ENCODE results near the gene C9orf43.
"Not testable (repeated sequence)": the region's sequence is repeated elsewhere in the genome, so short reads cannot be mapped to it uniquely, and the experiment has no call there.

Gene C9orf43

GRCh38 chr9:113375057-113376023 lies 35.2 kb upstream of the C9orf43 start:
- H3K27me3 Mint-ChIP-seq, result no peaks in the 10 kb centered on the region
- H3K36me3 Mint-ChIP-seq, result peaks cover 3% of the 10 kb centered on the region
- H3K9me3 Mint-ChIP-seq (ENCODE audit: low read depth), result no peaks in the 10 kb centered on the region
- H3K4me1 Mint-ChIP-seq (ENCODE audit: low read depth), result peaks cover 14% of the 10 kb centered on the region
- peak overlapping the region; percentile 89 for H3K4me3 Mint-ChIP-seq
- peak overlapping the region; percentile 86 for H3K27ac Mint-ChIP-seq

DNA sequence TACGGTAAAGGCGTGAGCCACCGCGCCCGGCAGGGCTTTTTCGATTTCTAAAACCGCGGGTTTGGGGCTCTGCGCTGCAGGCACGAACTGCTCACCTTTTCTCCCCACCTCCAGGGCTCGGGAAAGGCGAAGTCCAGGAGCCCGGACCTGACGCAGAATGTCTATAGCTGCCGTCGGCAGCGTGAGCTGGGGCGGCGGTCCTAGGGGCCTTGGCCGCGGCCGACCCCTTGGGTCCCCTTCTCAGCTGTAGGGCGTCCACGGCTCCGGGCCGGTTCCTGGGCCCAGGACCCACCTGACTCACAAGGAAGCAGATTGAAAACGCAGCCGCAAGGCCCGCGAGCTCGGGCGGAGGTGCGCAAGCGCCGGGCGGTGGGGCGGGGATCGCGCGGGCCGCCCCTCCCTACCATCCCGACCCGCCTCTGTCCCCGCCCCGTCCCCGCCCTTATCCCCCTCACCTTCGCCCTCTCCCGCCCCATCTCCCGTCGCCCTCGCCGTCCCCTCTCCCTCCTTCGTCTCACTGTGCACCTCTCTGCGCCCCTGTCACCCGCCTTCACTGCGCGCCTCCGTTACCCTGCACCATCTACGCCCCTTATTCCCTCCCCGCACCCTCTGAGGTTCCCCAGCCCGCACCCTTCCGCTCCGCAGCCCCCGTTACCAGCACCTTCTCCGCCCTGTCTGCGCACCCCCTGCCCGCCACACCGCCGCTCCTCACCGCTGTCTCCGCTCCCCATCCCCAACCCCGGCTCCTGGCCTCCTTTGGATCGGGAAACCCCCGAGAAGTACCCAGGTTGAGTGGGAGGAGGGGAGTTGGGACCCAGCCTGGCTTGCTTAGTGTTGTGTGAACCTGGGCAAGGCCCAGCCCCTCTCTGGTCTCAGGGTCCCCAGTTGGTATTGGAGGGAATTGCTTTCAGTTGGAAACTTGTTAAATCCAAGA lies 33.6 kb upstream of the C9orf43 start, which contains the start of gene HDHD3:
Gene HDHD3 (minus strand): TSS at position 353 of the 934 bp plus-strand sequence. CDS start 2,632 bp downstream, outside the sequence.
- peak within 1 kb of the TSS; percentile 89 for H3K4me3 Mint-ChIP-seq
- H3K4me1 Mint-ChIP-seq (ENCODE audit: low read depth), result peaks cover 14% of the 10 kb centered on the region
- no peaks in the 10 kb centered on the region for H3K9me3 Mint-ChIP-seq (ENCODE audit: low read depth)
- H3K27me3 Mint-ChIP-seq, result no peaks in the 10 kb centered on the region
- peaks cover 3% of the 10 kb centered on the region for H3K36me3 Mint-ChIP-seq
- peak within 1 kb of the TSS; percentile 86 for H3K27ac Mint-ChIP-seq

DNA sequence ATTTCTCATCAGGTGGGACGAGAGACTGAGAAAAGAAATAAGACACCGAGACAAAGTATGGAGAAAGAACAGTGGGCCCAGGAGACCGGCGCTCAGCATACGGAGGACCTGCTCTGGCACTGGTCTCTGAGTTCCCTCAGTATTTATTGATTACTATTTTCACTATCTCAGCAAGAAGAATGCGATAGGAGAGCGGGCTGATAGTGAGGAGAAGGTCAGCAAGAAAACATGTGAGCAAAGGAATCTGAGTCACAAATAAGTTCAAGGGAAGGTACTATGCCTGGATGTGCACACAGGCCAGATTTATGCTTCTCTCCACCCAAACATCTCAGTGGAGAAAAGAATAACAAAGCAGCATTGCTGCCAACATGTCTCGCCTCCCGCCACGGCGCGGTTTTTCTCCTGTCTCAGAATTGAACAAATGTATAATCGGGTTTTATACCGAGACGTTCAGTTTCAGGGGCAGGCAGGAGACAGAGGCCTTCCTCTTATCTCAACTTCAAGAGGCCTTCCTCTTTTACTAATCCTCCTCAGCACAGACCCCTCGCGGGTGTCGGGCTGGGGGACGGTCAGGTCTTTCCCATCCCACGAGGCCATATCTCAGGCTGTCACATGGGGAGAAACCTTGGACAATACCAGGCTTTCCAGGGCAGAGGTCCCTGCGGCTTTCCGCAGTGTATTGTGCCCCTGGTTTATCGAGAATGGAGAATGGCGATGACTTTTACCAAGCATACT lies 31.3 kb upstream of the C9orf43 start:
- H3K4me3 Mint-ChIP-seq; H3K27ac Mint-ChIP-seq; H3K36me3 Mint-ChIP-seq; H3K27me3 Mint-ChIP-seq; H3K9me3 Mint-ChIP-seq (ENCODE audit: low read depth): not testable (repeated sequence)
- peaks cover 14% of the 10 kb centered on the region for H3K4me1 Mint-ChIP-seq (ENCODE audit: low read depth)

GRCh38 chr9:113379829-113380210 lies 30.7 kb upstream of the C9orf43 start:
- H3K9me3 Mint-ChIP-seq (ENCODE audit: low read depth); H3K36me3 Mint-ChIP-seq; H3K27me3 Mint-ChIP-seq: not testable (repeated sequence)

GRCh38 chr9:113380869-113381378 lies 29.6 kb upstream of the C9orf43 start:
- H3K4me1 Mint-ChIP-seq (ENCODE audit: low read depth), result no peaks in the 10 kb centered on the region
- peaks cover 2% of the 10 kb centered on the region for H3K36me3 Mint-ChIP-seq
- no peak overlapping the region for H3K4me3 Mint-ChIP-seq
- H3K27ac Mint-ChIP-seq, result no peak overlapping the region
- no peaks in the 10 kb centered on the region for H3K9me3 Mint-ChIP-seq (ENCODE audit: low read depth)
- no peaks in the 10 kb centered on the region for H3K27me3 Mint-ChIP-seq

More at GRCh38 chr9:113379829-113380210, 30.7 kb upstream of the C9orf43 start:
- not testable (repeated sequence) for H3K4me3 Mint-ChIP-seq, H3K27ac Mint-ChIP-seq
- H3K4me1 Mint-ChIP-seq (ENCODE audit: low read depth), result peaks cover 10% of the 10 kb centered on the region

DNA sequence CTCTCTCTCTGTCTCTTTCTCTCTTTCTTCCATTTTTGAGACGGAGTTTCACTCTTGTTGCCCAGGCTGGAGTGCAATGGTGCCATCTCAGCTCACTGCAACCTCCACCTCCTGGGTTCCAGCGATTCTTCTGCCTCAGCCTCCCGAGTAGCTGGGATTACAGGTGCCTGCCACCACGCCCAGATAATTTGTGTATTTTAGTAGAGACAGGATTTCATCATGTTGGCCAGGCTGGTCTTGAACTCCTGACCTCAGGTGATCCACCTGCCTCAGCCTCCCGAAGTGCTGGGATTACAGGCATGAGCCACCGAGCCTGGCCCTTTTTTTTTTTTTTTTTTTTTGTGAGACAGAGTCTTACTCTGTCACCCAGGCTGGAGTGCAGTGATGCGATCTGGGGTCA lies 29.1 kb upstream of the C9orf43 start:
- not testable (repeated sequence) for H3K27me3 Mint-ChIP-seq; H3K4me1 Mint-ChIP-seq (ENCODE audit: low read depth); H3K36me3 Mint-ChIP-seq; H3K9me3 Mint-ChIP-seq (ENCODE audit: low read depth); H3K4me3 Mint-ChIP-seq; H3K27ac Mint-ChIP-seq

- Mint-ChIP-seq H3K36me3 (peaks cover 4% of the 10 kb centered on the region), H3K27me3 (no peaks in the 10 kb centered on the region), H3K9me3 (ENCODE audit: low read depth) (no peaks in the 10 kb centered on the region), H3K4me1 (ENCODE audit: low read depth) (no peaks in the 10 kb centered on the region), H3K27ac (no peak overlapping the region), H3K4me3 (no peak overlapping the region)
These were observed 28.6 kb upstream of the C9orf43 start for GRCh38 chr9:113381909-113382411.

DNA sequence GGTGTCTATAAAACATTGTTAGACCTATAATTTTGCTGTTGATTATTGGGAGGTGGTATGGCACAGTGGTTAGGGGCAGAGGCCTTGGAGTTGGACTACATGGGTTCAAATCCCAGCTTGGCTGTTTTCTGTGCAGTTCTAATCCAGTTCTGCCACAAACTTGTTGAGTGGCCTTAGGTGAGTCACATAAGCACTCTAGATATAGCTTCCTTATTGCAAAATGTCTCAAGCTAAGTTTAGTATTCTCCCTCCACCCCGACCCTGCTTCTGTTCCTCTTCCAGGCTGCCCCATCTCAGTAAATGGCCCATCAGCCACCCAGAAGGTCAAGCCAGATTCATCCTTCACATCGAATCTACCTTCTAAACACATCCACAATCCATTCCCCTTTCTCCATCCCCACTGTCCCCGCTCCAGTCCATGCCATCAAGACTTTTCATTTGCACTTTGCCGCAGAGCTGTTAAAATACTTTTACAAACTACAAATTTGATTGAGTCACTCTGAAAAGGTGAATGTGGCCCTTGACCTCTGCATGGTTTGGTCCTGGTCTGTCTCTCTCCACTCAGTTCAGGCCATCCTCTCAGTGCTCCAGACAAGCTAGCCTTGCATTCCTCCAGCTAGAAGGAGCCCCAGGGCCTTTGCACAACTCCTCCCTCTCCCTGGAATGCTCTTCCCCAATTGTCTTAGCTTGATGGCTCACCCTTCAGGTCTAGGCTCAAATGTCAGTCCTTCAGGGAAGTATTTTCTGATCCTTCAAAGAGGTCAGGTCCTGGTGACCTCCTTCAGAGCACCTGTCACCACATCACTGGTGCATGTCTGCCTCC lies 23.8 kb upstream of the C9orf43 start:
- no peaks in the 10 kb centered on the region for H3K9me3 Mint-ChIP-seq (ENCODE audit: low read depth)
- no peaks in the 10 kb centered on the region for H3K4me1 Mint-ChIP-seq (ENCODE audit: low read depth)
- H3K36me3 Mint-ChIP-seq, result peaks cover 8% of the 10 kb centered on the region
- H3K27ac Mint-ChIP-seq, result no peak overlapping the region
- no peaks in the 10 kb centered on the region for H3K27me3 Mint-ChIP-seq
- no peak overlapping the region for H3K4me3 Mint-ChIP-seq

DNA sequence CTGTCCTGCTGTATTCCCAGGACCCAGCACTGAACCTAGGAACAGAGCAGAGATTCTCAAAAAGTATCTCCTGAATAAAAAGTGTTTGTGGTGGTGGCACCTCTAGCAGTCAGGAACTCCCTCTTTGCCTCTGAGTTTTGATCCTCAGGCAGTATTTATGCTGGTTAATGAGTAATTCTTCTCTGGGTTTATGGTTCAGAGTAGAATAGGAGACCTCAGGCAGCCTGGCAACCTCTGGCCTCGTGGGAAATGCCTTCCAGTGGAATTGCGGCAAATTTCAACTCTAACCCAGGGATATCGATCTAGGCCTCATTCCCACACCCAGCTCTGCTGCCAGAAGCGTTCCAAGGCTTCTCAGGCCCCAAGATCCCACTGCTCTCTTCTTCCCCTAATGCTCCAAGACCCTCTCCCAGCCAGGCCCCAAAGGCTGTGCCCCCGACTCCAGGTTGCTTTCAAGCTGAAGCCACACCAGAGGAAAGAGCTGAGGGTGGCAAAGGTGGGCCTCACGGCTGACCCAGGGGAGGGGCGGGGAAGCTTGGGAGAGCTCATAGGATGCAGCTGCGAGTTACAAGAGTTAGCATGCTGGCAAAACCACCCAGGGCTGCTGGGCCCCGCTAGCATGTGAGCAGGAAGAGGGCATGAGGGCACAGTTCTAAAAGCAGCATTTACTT lies 22.9 kb upstream of the C9orf43 start:
- H3K9me3 Mint-ChIP-seq (ENCODE audit: low read depth), result no peaks in the 10 kb centered on the region
- H3K27me3 Mint-ChIP-seq, result no peaks in the 10 kb centered on the region
- H3K36me3 Mint-ChIP-seq, result peaks cover 8% of the 10 kb centered on the region
- H3K4me1 Mint-ChIP-seq (ENCODE audit: low read depth), result no peaks in the 10 kb centered on the region
- H3K27ac Mint-ChIP-seq, result peak overlapping the region; percentile 13
- no peak overlapping the region for H3K4me3 Mint-ChIP-seq

- peaks cover 8% of the 10 kb centered on the region for H3K36me3 Mint-ChIP-seq
- no peaks in the 10 kb centered on the region for H3K4me1 Mint-ChIP-seq (ENCODE audit: low read depth)
- no peak overlapping the region for H3K27ac Mint-ChIP-seq
These were observed 21.7 kb upstream of the C9orf43 start for GRCh38 chr9:113388833-113389232.

GRCh38 chr9:113389451-113389850 lies 21.1 kb upstream of the C9orf43 start:
- Mint-ChIP-seq H3K9me3 (ENCODE audit: low read depth) (no peaks in the 10 kb centered on the region), H3K36me3 (peaks cover 8% of the 10 kb centered on the region), H3K27ac (no peak overlapping the region), H3K27me3 (no peaks in the 10 kb centered on the region), H3K4me3 (no peak overlapping the region), H3K4me1 (ENCODE audit: low read depth) (no peaks in the 10 kb centered on the region)

More at GRCh38 chr9:113388833-113389232, 21.7 kb upstream of the C9orf43 start:
- Mint-ChIP-seq H3K4me3 (no peak overlapping the region), H3K27me3 (no peaks in the 10 kb centered on the region), H3K9me3 (ENCODE audit: low read depth) (no peaks in the 10 kb centered on the region)

DNA sequence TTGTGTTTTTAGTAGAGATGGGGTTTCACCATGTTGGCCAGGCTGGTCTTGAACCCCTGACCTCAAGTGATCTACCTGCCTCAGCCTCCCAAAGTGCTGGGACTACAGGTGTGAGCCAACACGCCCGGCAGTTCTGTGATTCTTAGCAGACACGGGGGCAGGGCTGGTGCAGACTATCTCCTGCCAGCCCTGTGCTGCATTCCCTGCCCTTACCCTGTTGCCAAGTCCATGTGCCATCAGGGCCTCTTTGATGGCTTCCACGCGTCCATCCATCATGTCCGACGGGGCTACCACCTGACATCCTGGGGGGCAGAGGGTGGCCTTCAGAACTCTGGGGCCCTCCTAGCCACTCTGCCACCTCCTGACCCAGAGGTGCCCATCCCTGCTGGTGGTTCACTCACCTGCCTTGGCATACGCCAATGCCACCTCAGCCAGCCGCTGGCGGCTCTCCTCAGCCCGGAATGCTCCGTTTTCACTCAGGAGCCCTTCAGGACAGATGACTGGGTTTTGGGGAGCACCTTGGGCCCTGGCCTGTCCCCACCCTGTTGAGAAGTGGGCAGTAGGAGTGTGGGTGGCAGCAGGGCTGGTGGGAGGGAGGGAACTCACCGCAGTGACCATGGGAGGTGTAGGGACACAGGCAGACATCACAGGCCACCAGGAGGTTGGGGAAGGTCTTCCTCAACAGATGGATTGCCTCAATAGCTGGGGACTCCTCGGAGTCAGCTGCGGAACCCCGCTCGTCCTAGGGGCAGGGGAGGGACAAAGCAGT lies 20.2 kb upstream of the C9orf43 start:
- H3K4me3 Mint-ChIP-seq, result no peak overlapping the region
- no peaks in the 10 kb centered on the region for H3K27me3 Mint-ChIP-seq
- H3K4me1 Mint-ChIP-seq (ENCODE audit: low read depth), result no peaks in the 10 kb centered on the region
- H3K27ac Mint-ChIP-seq, result no peak overlapping the region
- no peaks in the 10 kb centered on the region for H3K9me3 Mint-ChIP-seq (ENCODE audit: low read depth)
- peaks cover 6% of the 10 kb centered on the region for H3K36me3 Mint-ChIP-seq
